ENCODE measurements around the gene CDKAL1.
A peak's percentile ranks its signal among the peaks of the same experiment; 100 is the strongest.

The CDKAL1 gene

GRCh38 chr6:20933057-20933788 is 399.0 kb downstream of the CDKAL1 start:
- DNase-seq, result no peak

- no peak for DNase-seq
These were observed 402.7 kb downstream of the CDKAL1 start for GRCh38 chr6:20936949-20937348.

- no peak for DNase-seq
These were observed 405.0 kb downstream of the CDKAL1 start for GRCh38 chr6:20939161-20939775.

GRCh38 chr6:20943040-20943627 is 408.9 kb downstream of the CDKAL1 start:
- DNase-seq, result no peak

GRCh38 chr6:20943922-20944321 is 409.7 kb downstream of the CDKAL1 start:
- DNase-seq, result no peak

- peak; percentile 2 to 38 for DNase-seq
These were observed 411.8 kb downstream of the CDKAL1 start for GRCh38 chr6:20946022-20946421.

- DNase-seq, result no peak
These were observed 412.6 kb downstream of the CDKAL1 start for GRCh38 chr6:20946890-20947289.

GRCh38 chr6:20947977-20948376 is 413.7 kb downstream of the CDKAL1 start:
- no peak for DNase-seq

GRCh38 chr6:20948556-20948955 is 414.3 kb downstream of the CDKAL1 start:
- peak; percentile 46 to 94 for DNase-seq

- peak in 1 of 2 experiments; percentile 29 for DNase-seq
These were observed 414.9 kb downstream of the CDKAL1 start for GRCh38 chr6:20949138-20949537.

GRCh38 chr6:20952699-20953474 is 418.6 kb downstream of the CDKAL1 start:
- DNase-seq, result peak in 1 of 2 experiments; percentile 48

GRCh38 chr6:20954315-20954714 is 420.1 kb downstream of the CDKAL1 start:
- no peak for DNase-seq

- no peak for DNase-seq
These were observed 420.9 kb downstream of the CDKAL1 start for GRCh38 chr6:20955131-20955530.

GRCh38 chr6:20955751-20956150 is 421.5 kb downstream of the CDKAL1 start:
- DNase-seq, result no peak

GRCh38 chr6:20960067-20960466 is 425.8 kb downstream of the CDKAL1 start:
- DNase-seq, result no peak

GRCh38 chr6:20965276-20965675 is 431.0 kb downstream of the CDKAL1 start:
- no peak for DNase-seq

GRCh38 chr6:20965915-20966314 is 431.7 kb downstream of the CDKAL1 start:
- no peak for DNase-seq

- DNase-seq, result no peak
These were observed 435.3 kb downstream of the CDKAL1 start for GRCh38 chr6:20969551-20969950.

- no peak for DNase-seq
These were observed 442.2 kb downstream of the CDKAL1 start for GRCh38 chr6:20976391-20976918.

- DNase-seq, result no peak
These were observed 443.9 kb downstream of the CDKAL1 start for GRCh38 chr6:20978151-20978614.

GRCh38 chr6:20979076-20979475 is 444.8 kb downstream of the CDKAL1 start:
- no peak for DNase-seq

GRCh38 chr6:20983961-20984360 is 449.7 kb downstream of the CDKAL1 start:
- DNase-seq, result no peak

GRCh38 chr6:20985821-20986220 is 451.6 kb downstream of the CDKAL1 start:
- no peak for DNase-seq
